Mucosa of descending colon (tissue), 3 donors: ENCODE data around the gene DOCK6. TPM values are rescaled to one million over a fixed set of nuclear protein-coding genes. Genes with fewer than 3 reads are reported as not detected.

Source experiments
- ATAC-seq: fragments of 200-7000 bp; cut with Tn5 transposase; one replicate; pipeline ENCODE4 v1.9.1; 2020; ENCODE audit warnings: mild to moderate bottlenecking, moderate library complexity
- DNase-seq, 3 donors: peaks; one replicate each; pipeline ENCODE4 v3.0.0-alpha.2; 2020
- H3K36me3 ChIP-seq: fragments of 200-600 bp; one replicate; pipeline ENCODE4 v1.8.0; 2021; ENCODE audit warnings: low read depth, mild to moderate bottlenecking
- H3K4me1 ChIP-seq: fragments of 200-600 bp; one replicate; pipeline ENCODE4 v1.8.0; 2021; ENCODE audit warnings: low read depth, mild to moderate bottlenecking
- H3K4me3 ChIP-seq: fragments of 200-600 bp; one replicate; pipeline ENCODE4 v1.8.0; 2021; ENCODE audit warnings: mild to moderate bottlenecking
- H3K9me3 ChIP-seq: fragments of 200-600 bp; one replicate; pipeline ENCODE4 v1.8.0; 2021; ENCODE audit warnings: mild to moderate bottlenecking
- CTCF ChIP-seq: fragments of 200-600 bp; IDR thresholded peaks from one replicate; pipeline ENCODE4 v1.8.0; 2022; ENCODE audit warnings: antibody characterized with exemption, mild to moderate bottlenecking
- intact Hi-C, 2 donors: fragments of 100-400 bp; cut with DNase I in 1 of 2; cut with micrococcal nuclease in 1 of 2; formaldehyde crosslinking; loops; one replicate each; pipeline versions ENCODE4 v1.11.0 to v1.11.1; 2022; cut with DNase I, micrococcal nuclease
- total RNA-seq, 3 donors: library from RNA; stranded (reverse); fragmentation: NEBNext Ultra II Directional in 2 of 3; extraction: Animal tissue kit (Norgen Biotek cat#: 25700) in 2 of 3; gene quantifications; one replicate each; pipeline versions ENCODE4 v1.2.1 to v1.2.4, GENCODE V29; 2021 to 2023
- donor health status: DM: no; HTN: no; CAD: no; lungs with moderate emphysema.
- donor health status: DM: no; HTN: no; CAD: no.
- donor health status: DM: no; HTN: yes; CAD: no.

DOCK6 gene
- total RNA-seq, 3 donors from 2014 or later = 62.4 to 94.7 (median 62.8) TPM

- intact Hi-C loops = loop anchor here in 1 of 2 donors (10.0 kb wide), 1 partner anchor 145 kb away; no protein-coding TSS in a partner anchor
- no peak for TF ChIP-seq CTCF
- no peak for ATAC-seq
Observed at GRCh38 chr19:11299946-11300810, 37.9 kb upstream of the DOCK6 start.

GRCh38 chr19:11296264-11296663 lies 33.9 kb upstream of the DOCK6 start:
- Histone ChIP-seq H3K4me3 (no peak overlapping the region), H3K9me3 (no peaks in the 10 kb centered on the region), H3K36me3 (no peaks in the 10 kb centered on the region), H3K4me1 (peaks cover 11% of the 10 kb centered on the region)
- no peak for DNase-seq
- intact Hi-C loops = loop anchor here in 1 of 2 donors (10.0 kb wide), 1 partner anchor 149 kb away; no protein-coding TSS in a partner anchor
- ATAC-seq = no peak
- TF ChIP-seq CTCF = no peak

More at GRCh38 chr19:11299946-11300810, 37.9 kb upstream of the DOCK6 start:
- no peaks in the 10 kb centered on the region for H3K9me3 ChIP-seq
- H3K36me3 ChIP-seq = no peaks in the 10 kb centered on the region
- peaks cover 5% of the 10 kb centered on the region for H3K4me1 ChIP-seq
- DNase-seq = no peak
- H3K4me3 ChIP-seq = no peak overlapping the region

DNA sequence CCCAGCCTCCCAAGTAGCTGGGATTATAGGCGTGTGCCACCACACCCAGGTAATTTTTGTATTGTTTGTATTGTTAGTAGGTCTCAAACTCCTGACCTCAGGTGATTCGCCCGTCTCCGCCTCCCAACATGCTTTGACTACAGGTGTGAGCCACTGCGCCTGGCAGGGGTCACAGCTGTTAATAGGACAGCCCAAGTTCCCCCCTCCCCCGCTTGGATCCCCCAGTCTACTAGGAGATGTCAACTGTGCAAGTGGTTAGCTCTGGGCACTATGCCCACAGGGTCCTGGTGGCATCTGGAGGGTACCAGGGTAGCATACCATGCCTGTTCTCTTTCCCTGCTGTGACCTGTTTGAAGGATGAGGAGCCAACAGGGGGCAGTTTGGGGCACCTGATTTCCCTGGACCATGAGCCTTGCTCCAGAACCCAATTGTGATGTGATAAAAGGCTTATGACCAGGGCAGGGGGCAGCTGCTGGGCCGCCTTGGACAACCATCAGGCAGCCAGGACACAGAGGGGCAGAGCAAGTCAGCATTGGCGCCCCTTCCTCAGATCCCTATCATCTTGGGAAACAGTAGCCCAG lies 33.4 kb upstream of the DOCK6 start, which contains the start of gene TSPAN16:
TSS of gene TSPAN16 (plus strand) at position 496 of the 581 bp plus-strand sequence. CDS start 138 bp downstream, outside the sequence.
- ATAC-seq (no peak), DNase-seq (peak in 2 of 3 donors; percentile 32 to 46)
- no peaks in the 10 kb centered on the region for H3K36me3 ChIP-seq
- no peak within 1 kb of the TSS for H3K4me3 ChIP-seq
- no peak for TF ChIP-seq CTCF
- no peaks in the 10 kb centered on the region for H3K9me3 ChIP-seq
- intact Hi-C loops = loop anchor here in 1 of 2 donors (10.0 kb wide), 1 partner anchor 149 kb away; no protein-coding TSS in a partner anchor
- peaks cover 11% of the 10 kb centered on the region for H3K4me1 ChIP-seq

DNA sequence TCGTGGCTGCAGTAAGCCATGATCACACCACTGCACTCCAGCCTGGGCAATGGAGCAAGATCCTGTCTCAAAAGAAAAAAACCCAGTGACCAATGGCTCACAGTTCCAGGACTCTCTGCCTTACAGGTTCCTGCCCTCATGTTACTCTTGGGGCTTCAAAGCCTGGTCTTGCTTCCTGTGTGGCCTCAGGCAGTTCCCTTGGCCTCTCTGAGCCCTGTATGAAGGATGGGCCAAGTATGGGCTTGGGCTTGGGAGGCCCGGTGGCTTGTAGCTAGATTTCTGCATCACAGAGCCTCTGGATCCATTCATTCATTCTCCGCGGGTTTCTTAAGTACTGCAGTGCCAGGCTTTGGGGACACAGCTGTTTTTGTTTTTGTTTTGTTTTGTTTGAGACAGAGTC lies 32.9 kb upstream of the DOCK6 start:
- H3K9me3 ChIP-seq = no peaks in the 10 kb centered on the region
- H3K36me3 ChIP-seq = no peaks in the 10 kb centered on the region
- peaks cover 11% of the 10 kb centered on the region for H3K4me1 ChIP-seq
- TF ChIP-seq CTCF = no peak
- no peak overlapping the region for H3K4me3 ChIP-seq
- DNase-seq (no peak), ATAC-seq (no peak)
- intact Hi-C loops = loop anchor here in 1 of 2 donors (10.0 kb wide), 1 partner anchor 150 kb away; no protein-coding TSS in a partner anchor

DNA sequence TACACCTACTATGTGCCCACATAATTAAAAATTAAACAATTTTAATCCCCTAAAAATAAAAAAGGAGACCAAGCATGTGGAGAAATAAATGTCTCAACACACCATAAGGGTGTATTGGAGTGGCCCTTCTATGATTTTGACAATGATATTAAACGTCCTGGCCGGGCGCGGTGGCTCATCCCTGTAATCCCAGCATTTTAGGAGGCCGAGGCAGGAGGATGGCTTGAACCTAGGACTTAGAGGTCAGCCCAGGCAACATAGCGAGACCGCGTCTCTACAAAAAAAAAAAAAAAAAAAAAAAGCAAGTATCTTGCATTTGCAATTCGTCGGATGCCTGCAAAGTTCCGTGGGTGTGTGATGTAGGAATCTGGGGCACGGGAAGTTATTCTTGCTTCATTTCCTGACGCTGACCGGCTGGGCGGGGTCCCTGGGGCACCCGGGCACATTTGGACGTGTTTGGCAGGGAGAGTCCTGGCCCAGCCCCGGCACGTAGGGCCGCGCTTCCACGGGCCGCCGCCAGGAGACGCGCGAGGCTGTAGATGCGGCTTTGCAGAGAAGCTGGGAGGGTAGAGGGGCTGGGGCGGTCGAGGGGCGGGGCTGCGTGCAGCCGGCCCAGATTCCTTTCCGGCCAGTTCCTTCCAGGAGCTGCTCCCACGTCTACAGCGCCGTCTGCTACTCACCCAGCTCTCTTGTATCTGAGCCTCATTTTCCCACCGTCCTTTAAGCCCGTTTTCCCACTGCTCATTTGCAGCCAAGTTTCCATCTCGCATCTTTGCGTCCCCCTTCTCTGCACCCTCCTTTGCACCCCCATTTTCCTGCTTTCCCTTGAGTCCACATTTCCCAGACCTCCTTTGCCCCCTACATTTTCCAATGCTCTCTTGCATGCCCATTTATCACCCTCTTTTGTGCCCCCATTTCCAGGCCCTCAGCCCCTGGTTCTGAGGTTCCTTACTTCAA lies 31.4 kb upstream of the DOCK6 start:
- peak; percentile 94 to 97 (median 96) for DNase-seq
- Histone ChIP-seq H3K4me3 (no peak overlapping the region), H3K4me1 (peaks cover 11% of the 10 kb centered on the region), H3K36me3 (no peaks in the 10 kb centered on the region), H3K9me3 (no peaks in the 10 kb centered on the region)
- peak; percentile 99 for TF ChIP-seq CTCF
- peak; percentile 97 for ATAC-seq
- intact Hi-C loops = loop anchor here in 1 of 2 donors (10.0 kb wide), 1 partner anchor 151 kb away; no protein-coding TSS in a partner anchor
